ENCODE results near the gene GRIA1.

GRIA1 gene

DNA sequence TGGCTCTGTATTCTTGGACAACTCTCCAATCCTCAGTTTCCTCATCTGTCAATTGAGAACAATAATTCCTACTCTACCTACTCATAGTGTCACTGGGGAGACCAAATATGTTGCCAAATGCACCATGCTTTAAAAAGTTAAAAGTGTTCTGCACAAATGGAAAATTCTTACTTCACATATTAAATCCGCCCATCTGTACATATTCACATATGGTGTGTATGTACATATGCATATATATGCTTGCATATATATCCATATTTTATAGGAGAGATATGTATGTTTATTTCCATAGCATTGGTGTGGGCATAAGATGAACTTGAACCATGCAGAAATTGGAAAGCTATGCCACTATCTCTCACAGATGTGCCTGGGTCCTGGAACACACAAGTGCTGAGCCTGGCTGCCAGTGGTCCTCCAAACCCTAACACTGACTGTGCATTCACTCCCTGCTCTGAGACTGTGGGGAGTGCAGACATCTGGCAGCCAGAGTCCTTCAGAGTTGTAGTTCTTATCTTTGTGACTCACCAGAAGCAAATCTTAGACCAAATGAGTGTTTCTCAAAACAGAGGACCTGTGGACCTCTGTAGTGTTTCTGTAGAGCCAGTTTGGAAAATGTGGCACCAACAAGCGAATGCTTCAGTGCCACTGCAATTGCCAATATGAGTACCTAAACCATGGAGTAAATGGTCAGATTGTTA, 168.7 kb downstream of the GRIA1 start:
- DNase-seq (ENCODE audit: low read depth in 2 of 2) = no peak

DNA sequence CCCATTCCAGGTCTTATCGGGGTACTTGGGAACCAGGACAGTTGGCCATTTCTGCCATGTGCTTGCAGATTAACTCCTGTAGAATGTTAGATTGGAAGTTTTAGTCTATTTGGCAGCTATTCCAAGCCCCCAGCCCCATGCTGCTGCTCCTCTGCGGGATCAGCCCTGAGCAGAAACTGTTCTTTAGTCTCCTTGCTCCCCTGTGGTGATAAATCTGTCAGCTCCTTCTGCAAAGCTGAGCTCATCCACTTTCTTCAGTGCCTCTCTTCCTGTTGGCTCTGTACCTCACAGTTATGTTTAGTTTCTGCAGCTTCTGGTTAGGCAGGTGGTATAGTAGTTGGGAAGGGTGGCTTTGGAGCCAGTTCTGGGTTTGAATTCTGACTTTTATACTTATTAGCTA, 170.4 kb downstream of the GRIA1 start:
- no peak for DNase-seq (ENCODE audit: low read depth in 2 of 2)

DNA sequence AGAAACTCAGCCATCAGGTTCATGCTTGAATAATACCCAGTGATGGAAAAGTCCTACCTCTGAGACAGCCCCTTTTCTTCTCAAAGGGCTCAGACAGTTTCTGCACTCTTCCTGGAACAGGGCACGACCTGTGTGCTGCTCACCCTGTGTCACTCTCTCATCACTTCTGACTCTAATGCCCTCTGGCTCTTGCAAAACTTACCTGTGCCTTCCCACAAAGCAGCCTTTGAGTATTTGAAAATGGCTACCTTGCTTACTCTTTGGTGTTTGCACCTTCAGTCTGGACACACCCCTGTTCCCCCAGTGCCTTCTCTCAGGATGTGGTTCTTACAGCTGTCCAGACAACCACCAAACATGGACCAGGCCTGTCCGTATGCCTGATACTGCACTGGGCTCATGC, 171.4 kb downstream of the GRIA1 start:
- no peak for DNase-seq (ENCODE audit: low read depth in 2 of 2)

DNA sequence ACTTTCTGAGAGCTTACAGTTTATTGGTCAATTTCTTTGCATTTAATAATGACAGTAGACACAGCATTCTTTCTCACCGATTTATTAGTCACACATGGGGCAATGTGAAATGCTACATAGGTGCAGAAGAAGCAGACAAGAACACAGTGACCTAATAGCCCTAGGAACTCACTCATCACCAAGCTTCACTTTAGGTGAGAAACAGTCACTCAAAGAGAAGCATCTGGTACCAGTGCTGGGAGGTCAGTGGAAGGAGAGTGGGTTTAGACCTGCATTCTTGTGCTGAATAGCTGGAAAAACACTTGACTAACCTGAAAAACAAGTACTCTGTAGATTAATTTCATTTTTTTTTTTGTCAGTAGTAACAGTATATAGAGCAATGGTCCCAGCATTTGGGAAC, 179.6 kb downstream of the GRIA1 start:
- no peak for DNase-seq (ENCODE audit: low read depth in 2 of 2)

DNA sequence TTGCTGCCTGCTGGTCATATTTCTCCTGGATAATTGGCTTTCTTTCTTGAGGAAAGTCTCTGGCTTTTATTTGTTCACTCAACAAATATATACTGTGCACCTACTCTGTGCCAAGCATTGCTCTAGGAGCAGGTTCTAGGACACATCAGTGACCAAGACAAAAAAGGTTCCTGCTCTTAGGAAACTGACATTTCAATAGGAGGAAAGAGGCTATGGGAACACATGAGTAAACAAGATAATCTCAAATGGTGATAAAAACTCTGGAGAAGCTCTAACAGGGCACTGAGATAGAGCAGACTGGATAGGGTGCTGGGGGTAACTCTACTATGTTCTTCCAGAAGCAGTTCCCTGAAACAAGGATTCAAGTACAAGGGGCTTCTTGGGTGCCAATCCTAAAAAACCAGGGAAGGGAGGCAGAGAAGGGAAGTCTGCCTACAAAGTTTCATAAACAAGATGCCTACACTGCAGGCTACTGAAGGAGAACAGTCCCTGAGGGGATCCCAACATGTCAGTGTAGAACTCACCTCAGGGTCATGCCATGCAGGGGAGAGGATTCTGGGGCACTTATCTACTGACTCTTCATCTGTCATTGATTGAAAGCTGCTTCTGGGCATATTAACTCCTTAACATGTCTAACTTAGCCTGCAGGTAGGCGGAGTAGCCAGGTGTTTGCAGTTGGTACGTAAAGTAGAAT, 181.3 kb downstream of the GRIA1 start:
- no peak for DNase-seq (ENCODE audit: low read depth in 2 of 2)

DNA sequence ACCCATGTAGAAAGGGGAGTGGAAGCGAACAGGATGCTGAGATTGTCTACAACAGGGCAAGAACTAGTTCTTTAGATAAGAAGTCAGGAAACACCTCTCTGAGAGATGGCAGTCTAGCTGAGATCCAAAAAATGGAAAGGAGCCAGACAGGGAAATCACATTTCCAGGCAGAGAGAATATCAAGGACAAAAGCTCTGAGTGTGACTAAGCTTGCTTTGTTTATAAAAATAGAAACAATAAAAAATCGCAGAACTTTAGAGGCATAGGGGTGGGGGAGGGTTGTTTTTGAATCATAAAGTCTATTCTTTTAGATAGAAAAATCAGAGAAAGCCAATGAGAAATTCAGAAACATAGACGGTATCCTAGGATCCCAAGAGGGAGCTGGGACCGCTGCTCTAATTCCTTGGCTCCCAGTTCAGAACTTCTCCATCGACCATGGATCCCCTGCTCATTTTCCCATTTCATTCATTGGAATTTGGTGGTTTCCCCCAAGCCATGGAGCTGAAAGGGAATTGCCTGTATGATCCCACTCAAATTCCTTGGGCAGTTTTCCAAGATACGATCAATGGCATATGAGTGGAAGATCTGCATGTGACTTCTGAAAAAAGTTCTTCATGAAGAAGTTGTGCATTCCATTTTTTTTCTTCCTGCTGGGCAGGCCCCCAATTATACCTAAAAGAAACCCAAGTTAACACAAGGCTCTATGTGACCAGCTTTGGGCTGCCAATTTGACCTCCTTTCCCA, 182.0 kb downstream of the GRIA1 start:
- DNase-seq (ENCODE audit: low read depth in 2 of 2) = no peak

DNA sequence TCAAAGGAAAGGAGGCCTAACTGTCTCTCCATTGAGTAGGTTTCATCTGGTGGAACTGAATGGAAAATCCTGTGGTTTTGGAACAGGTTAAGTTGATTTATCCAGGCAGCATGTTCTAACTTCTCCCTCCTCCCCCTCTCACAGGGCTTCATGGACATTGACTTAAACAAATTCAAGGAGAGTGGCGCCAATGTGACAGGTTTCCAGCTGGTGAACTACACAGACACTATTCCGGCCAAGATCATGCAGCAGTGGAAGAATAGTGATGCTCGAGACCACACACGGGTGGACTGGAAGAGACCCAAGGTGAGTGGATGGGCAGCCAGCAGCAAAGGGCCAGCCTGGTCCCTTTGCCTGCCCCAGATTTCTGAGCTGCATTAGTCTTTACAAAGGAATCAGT, 183.9 kb downstream of the GRIA1 start:
- no peak for DNase-seq (ENCODE audit: low read depth in 2 of 2)

DNA sequence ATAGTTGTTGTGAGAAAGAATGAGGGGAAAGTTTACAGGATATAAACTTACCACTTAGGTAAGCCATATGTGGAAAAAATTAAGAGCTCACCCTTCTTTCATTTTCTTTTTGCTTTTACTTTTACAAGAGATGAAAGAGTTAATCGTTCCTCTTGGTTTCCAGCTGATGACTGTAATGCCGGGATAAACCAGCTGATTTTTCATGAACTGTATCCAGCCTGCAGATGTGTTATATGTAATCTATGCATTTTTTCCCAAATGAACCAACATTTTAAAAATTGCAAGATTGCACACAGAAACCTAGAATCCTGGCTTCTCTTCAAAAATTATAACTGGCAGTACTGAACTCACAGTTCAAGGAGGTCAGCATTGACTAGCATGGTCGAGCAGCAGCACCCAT, 185.9 kb downstream of the GRIA1 start:
- no peak for DNase-seq (ENCODE audit: low read depth in 2 of 2)

DNA sequence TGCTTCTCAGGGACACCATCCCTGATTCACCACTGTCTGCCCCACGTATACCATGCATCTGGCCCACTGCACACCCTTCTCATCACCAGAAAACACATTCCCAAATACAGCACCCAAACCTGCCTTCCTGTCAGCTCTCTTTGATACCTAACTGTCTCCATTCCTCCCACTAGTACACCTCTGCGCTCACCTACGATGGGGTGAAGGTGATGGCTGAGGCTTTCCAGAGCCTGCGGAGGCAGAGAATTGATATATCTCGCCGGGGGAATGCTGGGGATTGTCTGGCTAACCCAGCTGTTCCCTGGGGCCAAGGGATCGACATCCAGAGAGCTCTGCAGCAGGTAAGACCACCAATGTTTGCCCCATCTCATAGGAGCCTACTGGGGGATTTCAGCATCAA, 186.4 kb downstream of the GRIA1 start:
- DNase-seq (ENCODE audit: low read depth in 2 of 2) = no peak

DNA sequence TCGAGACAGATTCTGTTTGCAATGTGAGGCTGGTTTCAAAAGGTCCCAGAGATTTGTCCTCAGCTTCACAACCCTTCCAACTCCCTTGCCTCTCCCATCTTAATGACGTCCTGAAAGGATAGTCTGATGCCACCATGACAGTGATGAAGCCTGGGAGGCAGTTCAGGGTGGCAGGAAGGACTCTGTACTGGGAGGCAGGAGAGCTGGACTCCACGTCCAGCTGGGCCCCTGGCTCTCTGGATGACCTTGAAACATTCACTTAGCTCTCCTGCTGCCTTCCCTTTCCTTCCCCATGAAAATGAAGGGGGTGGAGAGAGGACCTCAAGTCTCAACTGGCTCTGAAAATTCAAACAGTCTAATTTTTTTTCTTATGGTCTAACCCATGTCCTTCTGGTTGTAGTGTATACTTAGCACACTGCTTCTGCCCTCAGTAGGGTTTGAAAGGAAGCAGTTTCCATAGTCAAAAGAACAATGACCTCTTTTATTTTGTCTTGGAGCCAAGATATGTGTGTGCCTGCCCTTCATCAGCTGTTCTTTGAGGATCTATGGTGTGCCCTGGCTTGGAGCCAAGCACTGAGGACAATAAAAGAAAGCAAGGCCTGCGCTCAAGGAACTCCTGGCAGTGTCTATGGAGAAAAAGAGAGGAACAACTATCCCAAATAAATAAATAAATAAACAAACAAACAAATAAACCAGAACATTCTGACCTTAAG, 188.3 kb downstream of the GRIA1 start:
- no peak for DNase-seq (ENCODE audit: low read depth in 2 of 2)

DNA sequence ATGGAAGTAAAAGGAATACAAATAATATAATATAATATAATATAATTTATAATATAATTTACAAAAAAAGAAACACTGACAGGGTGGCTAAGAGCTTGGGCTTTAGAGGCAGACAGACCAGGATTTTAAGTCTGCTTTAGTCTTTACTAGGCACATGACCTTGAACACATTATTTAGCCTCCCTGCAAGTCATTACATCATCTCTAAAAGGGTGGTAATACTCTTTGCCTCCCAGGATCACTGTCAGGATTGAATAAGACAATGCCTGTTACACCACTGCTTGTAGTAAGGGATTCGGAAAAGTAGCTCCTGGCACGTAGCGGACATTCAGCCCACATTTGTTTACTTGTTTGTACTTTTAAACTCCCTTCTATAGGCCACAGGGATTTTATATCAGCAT, 199.8 kb downstream of the GRIA1 start:
- DNase-seq (ENCODE audit: low read depth in 2 of 2) = no peak

DNA sequence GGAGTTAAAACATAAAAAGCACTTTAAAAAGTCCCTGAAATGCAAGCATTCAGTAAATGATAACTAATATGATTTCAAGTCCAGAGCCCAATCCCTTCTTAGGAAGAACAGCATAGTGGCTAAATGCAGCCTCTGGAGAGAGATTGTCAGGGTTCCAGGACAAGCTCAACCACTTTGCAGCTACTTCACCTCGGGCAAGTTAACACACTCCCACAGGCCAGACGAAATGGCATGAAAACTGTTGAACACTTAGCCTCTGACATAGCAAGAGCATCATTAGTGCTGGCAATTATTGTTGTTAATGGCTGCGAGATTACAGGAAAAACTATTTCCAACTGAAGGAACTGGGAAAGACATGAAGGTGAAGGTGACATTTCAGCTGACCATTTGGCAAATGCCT, 205.8 kb downstream of the GRIA1 start:
- no peak for DNase-seq (ENCODE audit: low read depth in 2 of 2)

DNA sequence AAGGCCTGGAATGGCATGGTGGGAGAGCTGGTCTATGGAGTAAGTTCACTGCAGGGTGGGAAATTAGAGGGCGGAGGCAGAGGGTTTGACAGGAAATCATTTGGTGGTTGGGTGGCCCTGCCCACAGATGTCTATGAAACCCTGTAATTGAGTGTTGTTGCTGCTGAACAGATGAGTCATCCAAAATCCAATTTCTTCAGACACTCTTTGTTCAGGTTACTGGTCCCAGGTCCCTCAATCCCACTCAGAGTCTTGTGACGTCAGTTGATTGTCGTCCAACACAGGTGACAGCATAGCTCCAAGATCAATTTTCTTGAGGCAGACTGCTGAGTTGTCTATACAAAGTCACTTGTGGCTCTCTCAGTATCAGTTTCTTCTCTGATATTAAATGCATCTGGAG, 208.6 kb downstream of the GRIA1 start:
- no peak for DNase-seq (ENCODE audit: low read depth in 2 of 2)

DNA sequence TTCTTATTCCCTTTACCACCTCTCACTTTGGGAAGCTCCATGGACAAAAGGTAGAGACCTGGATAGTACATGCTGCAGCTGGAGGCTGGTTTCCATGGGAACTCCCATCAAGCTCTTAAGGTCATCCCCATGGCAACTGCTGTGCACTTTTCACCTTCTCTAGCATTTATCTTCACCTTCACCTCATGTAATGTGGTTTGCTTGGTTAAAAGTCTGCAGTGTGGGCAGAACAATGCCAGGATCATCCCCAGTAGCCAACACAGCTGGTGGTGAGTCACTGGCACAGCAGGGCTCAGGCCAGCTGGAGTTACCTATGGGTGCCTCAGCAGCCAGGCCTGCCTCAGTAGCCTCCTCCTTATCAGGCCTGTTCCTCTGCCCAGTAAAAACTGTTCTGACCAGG, 210.5 kb downstream of the GRIA1 start:
- no peak for DNase-seq (ENCODE audit: low read depth in 2 of 2)

DNA sequence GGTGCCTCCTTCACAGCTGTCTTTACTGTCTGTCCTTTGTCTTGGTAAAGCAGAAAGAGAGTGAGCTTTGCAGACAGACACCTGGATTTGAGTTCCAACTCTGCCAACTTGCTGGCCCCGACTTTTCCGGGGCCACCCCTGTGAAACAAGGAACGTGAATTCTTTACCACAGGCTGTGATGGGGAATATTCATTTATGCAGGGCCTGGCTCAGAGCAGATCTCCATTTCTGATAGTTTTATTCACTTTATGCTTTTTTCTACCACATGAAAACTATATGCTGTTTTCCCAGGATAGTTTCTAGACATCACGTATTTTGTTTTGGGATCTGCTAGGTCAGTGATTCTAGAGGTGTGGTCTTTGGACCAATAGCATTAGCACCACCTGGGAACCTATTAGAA, 211.8 kb downstream of the GRIA1 start:
- DNase-seq (ENCODE audit: low read depth in 2 of 2) = no peak

DNA sequence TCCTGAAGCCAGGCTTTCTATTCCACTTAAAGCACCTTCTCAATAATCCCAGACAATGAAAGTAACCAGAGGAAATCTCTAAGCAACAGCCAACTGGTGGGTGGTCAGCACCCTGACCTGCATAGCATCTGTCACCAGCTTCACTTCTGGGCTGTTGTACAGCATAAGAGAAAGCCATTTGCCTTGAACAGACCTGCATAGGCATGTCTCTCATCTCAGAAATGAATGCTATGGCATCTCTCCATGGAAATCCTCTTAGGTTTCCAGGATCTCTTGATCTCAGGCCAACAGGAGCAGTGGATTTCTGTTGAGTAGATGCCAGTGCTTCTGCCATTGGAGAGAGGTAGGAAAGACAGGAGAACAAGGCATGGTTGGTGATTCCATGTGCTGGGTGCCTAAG, 213.6 kb downstream of the GRIA1 start:
- no peak for DNase-seq (ENCODE audit: low read depth in 2 of 2)

DNA sequence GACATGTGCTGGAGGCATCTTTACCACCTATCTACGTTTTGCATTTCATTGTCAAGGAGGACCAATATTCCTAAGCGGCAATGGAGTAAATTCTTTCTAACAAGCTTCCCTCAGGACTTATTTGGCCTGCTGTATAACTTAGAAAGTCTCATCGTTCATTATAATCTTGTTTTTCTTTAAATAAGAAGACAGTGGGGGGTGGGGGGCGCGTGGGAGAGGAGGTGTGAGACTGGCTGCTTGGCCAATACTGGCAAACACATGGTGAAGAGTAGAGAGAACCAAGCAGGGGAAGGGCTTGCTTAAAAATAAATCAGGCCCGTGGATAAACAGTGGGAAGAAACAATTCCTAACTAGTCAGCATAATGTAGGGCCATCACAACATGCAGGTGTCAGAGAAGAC, 217.2 kb downstream of the GRIA1 start:
- DNase-seq (ENCODE audit: low read depth in 2 of 2) = no peak

DNA sequence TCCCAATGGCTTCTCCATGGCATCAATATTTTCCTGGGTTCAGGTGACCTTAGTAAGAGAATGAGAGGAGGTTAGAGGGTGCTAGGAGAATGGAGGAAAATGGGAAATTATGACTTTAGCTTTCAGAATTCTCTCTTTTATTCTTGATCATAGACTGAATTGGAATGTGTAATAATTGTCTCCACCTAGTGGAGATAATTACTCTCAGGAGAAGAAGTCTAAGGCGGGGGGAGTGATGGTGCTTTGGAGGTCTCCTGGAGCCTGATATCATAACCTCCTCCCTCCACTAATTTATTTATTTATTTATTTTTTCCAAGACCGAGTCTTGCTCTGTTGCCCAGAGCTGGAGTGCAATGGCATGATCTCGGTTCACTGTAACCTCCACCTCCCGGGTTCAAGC, 221.3 kb downstream of the GRIA1 start:
- no peak for DNase-seq (ENCODE audit: low read depth in 2 of 2)

DNA sequence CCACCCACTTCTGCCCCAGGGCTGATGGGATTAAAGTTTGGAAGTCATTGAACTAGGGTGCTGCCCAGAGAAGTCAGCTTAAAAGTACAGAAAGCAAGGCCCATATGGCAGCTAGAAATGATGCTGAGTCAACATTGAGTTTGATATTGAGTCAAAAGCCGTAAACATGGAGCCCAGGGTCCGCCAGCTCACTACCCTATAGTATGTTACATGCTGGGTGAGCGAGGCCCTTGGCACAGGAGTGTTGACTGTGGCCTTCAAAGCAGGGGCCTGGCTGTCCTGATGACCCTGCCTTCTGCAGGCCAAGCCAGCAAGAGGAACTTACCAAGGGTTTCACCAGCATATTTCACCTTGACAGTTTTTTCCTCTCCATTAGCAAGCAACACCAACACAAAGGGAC, 222.5 kb downstream of the GRIA1 start:
- no peak for DNase-seq (ENCODE audit: low read depth in 2 of 2)

DNA sequence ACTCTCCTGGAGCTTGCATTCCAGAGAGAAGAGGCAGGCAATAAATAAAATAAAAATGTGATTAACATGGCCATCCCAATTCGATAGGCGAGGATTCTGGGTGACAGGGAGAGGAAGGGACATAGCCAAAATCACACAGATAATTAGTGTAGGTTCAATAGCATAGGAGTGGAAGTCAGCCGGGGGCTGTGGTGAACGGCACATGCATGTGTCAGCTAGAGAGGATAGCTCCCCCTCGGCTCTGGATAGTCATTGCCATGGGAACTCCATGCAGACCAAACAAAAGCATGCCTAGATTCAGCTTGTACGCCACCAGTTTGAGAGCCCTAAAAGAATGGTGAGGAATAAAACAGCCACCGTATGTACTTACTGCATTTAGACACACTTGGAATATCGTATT, 223.5 kb downstream of the GRIA1 start:
- DNase-seq (ENCODE audit: low read depth in 2 of 2) = no peak

DNA sequence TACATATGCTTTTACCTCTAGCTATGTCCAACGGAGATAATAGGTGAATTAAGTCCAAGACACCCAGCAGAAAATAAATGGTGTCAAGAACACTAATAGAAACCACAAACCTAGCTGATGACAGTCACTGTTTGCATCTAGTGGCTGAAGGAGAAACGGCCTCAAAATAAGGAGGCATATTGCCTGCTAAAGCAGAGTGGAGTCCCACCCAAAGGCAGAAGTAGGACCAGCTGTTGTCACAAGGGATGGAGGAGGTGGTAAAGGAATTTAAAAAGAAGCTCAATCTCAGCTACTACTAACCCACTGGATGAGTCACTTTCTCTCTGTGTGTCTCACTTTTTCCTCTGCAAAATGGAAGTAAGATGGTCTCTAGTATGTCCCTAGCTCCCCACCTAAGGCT, 224.3 kb downstream of the GRIA1 start:
- DNase-seq (ENCODE audit: low read depth in 2 of 2) = no peak

DNA sequence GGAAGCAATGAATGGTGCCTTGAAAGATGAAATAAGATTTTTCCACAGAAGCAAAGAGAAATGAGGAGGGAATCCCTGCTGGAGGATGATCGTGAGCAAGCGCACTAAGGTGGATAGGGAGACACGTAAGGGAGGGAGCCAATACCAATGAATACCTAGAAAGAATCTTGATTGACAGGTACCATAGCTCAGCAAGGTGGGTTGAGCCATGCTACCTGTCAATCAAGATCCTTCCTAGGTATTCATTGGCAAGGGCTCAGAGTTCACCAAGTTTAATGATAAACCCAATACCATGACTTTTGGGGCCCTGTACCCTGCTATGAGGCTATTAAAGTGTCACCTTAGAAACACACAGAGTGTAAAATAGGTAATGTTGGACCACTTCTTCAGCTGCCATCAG, 226.8 kb downstream of the GRIA1 start:
- no peak for DNase-seq (ENCODE audit: low read depth in 2 of 2)

DNA sequence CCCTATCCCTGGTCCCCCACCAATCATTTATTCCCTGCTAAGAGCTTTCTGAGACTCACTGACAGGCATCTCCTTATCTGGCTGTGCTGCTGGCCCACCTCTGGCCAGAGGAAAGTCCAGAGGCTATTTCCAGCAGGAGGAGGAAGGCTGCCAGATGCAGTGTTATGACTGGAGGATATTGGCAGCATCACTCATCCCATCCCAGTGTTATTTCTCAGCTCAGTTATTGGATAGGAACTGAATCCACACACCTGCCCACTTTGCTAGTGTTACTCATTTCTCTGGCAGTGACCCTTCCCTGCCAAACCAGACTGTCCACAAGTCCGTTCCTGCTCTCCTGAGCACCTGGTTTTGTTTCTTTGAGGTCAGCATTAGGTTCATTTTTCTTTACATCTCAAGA, 228.2 kb downstream of the GRIA1 start:
- DNase-seq (ENCODE audit: low read depth in 2 of 2) = no peak

Measured in stimulated activated CD8-positive, alpha-beta memory T cell treated with anti-CD3 and anti-CD28 coated beads, Interleukin-2, amount 100 ng/mL, for 1 hour (primary cell).